HEK293 (cell line): ENCODE data around the gene MERTK.
A peak's percentile ranks its signal among the peaks of the same experiment; 100 is the strongest.

ENCODE experiments used
- CTCF ChIP-seq: fragments of 450-650 bp; formaldehyde crosslinking; IDR thresholded peaks from 2 replicates; pipeline ENCODE4 v1.5.1; 2016; ENCODE audit warnings: missing biosample characterization, missing genetic modification characterization
- GLIS2 ChIP-seq: fragments of 450-650 bp; formaldehyde crosslinking; IDR thresholded peaks from 2 replicates; pipeline ENCODE4 v1.5.1; 2016; ENCODE audit warnings: missing biosample characterization, missing genetic modification characterization
- KLF10 ChIP-seq: fragments of 450-650 bp; IDR thresholded peaks from 2 replicates; pipeline ENCODE4 v1.5.1; 2018; ENCODE audit warnings: missing biosample characterization, mild to moderate bottlenecking, missing genetic modification characterization
- KLF16 ChIP-seq: fragments of 450-650 bp; formaldehyde crosslinking; IDR thresholded peaks from 2 replicates; pipeline ENCODE4 v1.5.1; 2017; ENCODE audit warnings: missing biosample characterization, missing genetic modification characterization
- KLF8 ChIP-seq: fragments of 450-650 bp; formaldehyde crosslinking; IDR thresholded peaks from 2 replicates; pipeline ENCODE4 v1.5.1; 2016; ENCODE audit warnings: missing biosample characterization, missing genetic modification characterization
- PATZ1 ChIP-seq: fragments of 450-650 bp; formaldehyde crosslinking; IDR thresholded peaks from 2 replicates; pipeline ENCODE4 v1.5.1; 2016; ENCODE audit warnings: missing biosample characterization, missing genetic modification characterization
- PRDM1 ChIP-seq: fragments of 450-650 bp; formaldehyde crosslinking; IDR thresholded peaks from 2 replicates; pipeline ENCODE4; 2016; ENCODE audit warnings: missing biosample characterization, missing genetic modification characterization
- SP7 ChIP-seq: fragments of 450-650 bp; formaldehyde crosslinking; IDR thresholded peaks from 2 replicates; pipeline ENCODE4 v1.5.1; 2016; ENCODE audit warnings: missing biosample characterization, missing genetic modification characterization
- ZBTB21 ChIP-seq: fragments of 450-650 bp; formaldehyde crosslinking; IDR thresholded peaks from 2 replicates; pipeline ENCODE4 v1.5.1; 2017; ENCODE audit warnings: missing biosample characterization, missing genetic modification characterization
- ZNF10 ChIP-seq: fragments of 450-650 bp; formaldehyde crosslinking; IDR thresholded peaks from 2 replicates; pipeline ENCODE4 v1.5.1; 2017; ENCODE audit warnings: missing biosample characterization, missing genetic modification characterization
- ZNF202 ChIP-seq: fragments of 450-650 bp; formaldehyde crosslinking; IDR thresholded peaks from 2 replicates; pipeline ENCODE4 v1.5.1; 2016; ENCODE audit warnings: missing biosample characterization, missing genetic modification characterization, borderline replicate concordance
- ZNF311 ChIP-seq: fragments of 450-650 bp; formaldehyde crosslinking; IDR thresholded peaks from 2 replicates; pipeline ENCODE4 v1.5.1; 2017; ENCODE audit warnings: missing biosample characterization, missing genetic modification characterization, borderline replicate concordance
- ZNF518A ChIP-seq: fragments of 450-650 bp; formaldehyde crosslinking; conservative IDR thresholded peaks from 2 replicates; pipeline ENCODE4 v1.5.1; 2016; ENCODE audit warnings: low read depth, missing biosample characterization, missing genetic modification characterization
- ZNF558 ChIP-seq: fragments of 450-650 bp; formaldehyde crosslinking; IDR thresholded peaks from 2 replicates; pipeline ENCODE4 v1.5.1; 2016; ENCODE audit warnings: missing biosample characterization, missing genetic modification characterization
- ZNF629 ChIP-seq: fragments of 450-650 bp; formaldehyde crosslinking; IDR thresholded peaks from 2 replicates; pipeline ENCODE4 v1.5.1; 2017; ENCODE audit warnings: missing biosample characterization, missing genetic modification characterization
- ZNF660 ChIP-seq: fragments of 450-650 bp; IDR thresholded peaks from 2 replicates; pipeline ENCODE4 v1.5.1; 2018; ENCODE audit warnings: missing biosample characterization, mild to moderate bottlenecking, missing genetic modification characterization
- ZNF747 ChIP-seq: fragments of 450-650 bp; formaldehyde crosslinking; IDR thresholded peaks from 2 replicates; pipeline ENCODE4 v1.5.1; 2016; ENCODE audit warnings: missing biosample characterization, missing genetic modification characterization
- ZNF776 ChIP-seq: fragments of 450-650 bp; formaldehyde crosslinking; IDR thresholded peaks from 2 replicates; pipeline ENCODE4 v1.5.0; 2017; ENCODE audit warnings: missing biosample characterization, missing genetic modification characterization, borderline replicate concordance
- ZNF843 ChIP-seq: fragments of 450-650 bp; formaldehyde crosslinking; IDR thresholded peaks from 2 replicates; pipeline ENCODE4 v1.5.1; 2016; ENCODE audit warnings: missing biosample characterization, missing genetic modification characterization
- ZSCAN23 ChIP-seq: fragments of 450-650 bp; formaldehyde crosslinking; IDR thresholded peaks from 2 replicates; pipeline ENCODE4 v1.5.1; 2016; ENCODE audit warnings: missing biosample characterization, missing genetic modification characterization
- TF ChIP-seq, protein P1 (sequence below): fragments of 450-650 bp; formaldehyde crosslinking; IDR thresholded peaks from 2 replicates; pipeline ENCODE4 v1.5.1; 2016; ENCODE audit warnings: missing biosample characterization, missing genetic modification characterization
- TF ChIP-seq, protein P2 (sequence below): fragments of 450-650 bp; formaldehyde crosslinking; IDR thresholded peaks from 2 replicates; pipeline ENCODE4 v1.5.1; 2016; ENCODE audit warnings: missing biosample characterization, missing genetic modification characterization
- TF ChIP-seq, protein P3 (sequence below): fragments of 450-650 bp; formaldehyde crosslinking; IDR thresholded peaks from 2 replicates; pipeline ENCODE4 v1.5.1; 2016; ENCODE audit warnings: missing biosample characterization, missing genetic modification characterization

The MERTK gene

GRCh38 chr2:112021781-112022231, 123.4 kb downstream of the MERTK start (continued):
- TF ChIP-seq ZNF10, result no peak
- peak; percentile 60; the same call in 1 of the 2 replicates for TF ChIP-seq ZNF660
- no peak for TF ChIP-seq ZNF311 (tag by site-specific recombination)
- TF ChIP-seq ZNF747, result no peak
- no peak for TF ChIP-seq KLF10
- no peak for TF ChIP-seq ZSCAN23 (tag by site-specific recombination)
- TF ChIP-seq ZBTB21 (tag by site-specific recombination), result peak; percentile 51; the same call in 1 of the 2 replicates
- 0 out of 2 replicates have a peak, but pooled peaks have one; percentile 40 for TF ChIP-seq ZNF558 (tag by site-specific recombination)
- TF ChIP-seq ZNF776 (tag by site-specific recombination), result no peak
- no peak for TF ChIP-seq PRDM1 (tag by site-specific recombination)
- TF ChIP-seq ZNF202, result no peak
- TF ChIP-seq, protein P1, sequence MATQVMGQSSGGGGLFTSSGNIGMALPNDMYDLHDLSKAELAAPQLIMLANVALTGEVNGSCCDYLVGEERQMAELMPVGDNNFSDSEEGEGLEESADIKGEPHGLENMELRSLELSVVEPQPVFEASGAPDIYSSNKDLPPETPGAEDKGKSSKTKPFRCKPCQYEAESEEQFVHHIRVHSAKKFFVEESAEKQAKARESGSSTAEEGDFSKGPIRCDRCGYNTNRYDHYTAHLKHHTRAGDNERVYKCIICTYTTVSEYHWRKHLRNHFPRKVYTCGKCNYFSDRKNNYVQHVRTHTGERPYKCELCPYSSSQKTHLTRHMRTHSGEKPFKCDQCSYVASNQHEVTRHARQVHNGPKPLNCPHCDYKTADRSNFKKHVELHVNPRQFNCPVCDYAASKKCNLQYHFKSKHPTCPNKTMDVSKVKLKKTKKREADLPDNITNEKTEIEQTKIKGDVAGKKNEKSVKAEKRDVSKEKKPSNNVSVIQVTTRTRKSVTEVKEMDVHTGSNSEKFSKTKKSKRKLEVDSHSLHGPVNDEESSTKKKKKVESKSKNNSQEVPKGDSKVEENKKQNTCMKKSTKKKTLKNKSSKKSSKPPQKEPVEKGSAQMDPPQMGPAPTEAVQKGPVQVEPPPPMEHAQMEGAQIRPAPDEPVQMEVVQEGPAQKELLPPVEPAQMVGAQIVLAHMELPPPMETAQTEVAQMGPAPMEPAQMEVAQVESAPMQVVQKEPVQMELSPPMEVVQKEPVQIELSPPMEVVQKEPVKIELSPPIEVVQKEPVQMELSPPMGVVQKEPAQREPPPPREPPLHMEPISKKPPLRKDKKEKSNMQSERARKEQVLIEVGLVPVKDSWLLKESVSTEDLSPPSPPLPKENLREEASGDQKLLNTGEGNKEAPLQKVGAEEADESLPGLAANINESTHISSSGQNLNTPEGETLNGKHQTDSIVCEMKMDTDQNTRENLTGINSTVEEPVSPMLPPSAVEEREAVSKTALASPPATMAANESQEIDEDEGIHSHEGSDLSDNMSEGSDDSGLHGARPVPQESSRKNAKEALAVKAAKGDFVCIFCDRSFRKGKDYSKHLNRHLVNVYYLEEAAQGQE (tag by site-specific recombination), result no peak
- TF ChIP-seq, protein P2, sequence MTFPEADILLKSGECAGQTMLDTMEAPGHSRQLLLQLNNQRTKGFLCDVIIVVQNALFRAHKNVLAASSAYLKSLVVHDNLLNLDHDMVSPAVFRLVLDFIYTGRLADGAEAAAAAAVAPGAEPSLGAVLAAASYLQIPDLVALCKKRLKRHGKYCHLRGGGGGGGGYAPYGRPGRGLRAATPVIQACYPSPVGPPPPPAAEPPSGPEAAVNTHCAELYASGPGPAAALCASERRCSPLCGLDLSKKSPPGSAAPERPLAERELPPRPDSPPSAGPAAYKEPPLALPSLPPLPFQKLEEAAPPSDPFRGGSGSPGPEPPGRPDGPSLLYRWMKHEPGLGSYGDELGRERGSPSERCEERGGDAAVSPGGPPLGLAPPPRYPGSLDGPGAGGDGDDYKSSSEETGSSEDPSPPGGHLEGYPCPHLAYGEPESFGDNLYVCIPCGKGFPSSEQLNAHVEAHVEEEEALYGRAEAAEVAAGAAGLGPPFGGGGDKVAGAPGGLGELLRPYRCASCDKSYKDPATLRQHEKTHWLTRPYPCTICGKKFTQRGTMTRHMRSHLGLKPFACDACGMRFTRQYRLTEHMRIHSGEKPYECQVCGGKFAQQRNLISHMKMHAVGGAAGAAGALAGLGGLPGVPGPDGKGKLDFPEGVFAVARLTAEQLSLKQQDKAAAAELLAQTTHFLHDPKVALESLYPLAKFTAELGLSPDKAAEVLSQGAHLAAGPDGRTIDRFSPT (tag by site-specific recombination), result peak; percentile 38; the same call in 1 of the 2 replicates
- TF ChIP-seq, protein P3, sequence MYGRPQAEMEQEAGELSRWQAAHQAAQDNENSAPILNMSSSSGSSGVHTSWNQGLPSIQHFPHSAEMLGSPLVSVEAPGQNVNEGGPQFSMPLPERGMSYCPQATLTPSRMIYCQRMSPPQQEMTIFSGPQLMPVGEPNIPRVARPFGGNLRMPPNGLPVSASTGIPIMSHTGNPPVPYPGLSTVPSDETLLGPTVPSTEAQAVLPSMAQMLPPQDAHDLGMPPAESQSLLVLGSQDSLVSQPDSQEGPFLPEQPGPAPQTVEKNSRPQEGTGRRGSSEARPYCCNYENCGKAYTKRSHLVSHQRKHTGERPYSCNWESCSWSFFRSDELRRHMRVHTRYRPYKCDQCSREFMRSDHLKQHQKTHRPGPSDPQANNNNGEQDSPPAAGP (tag by site-specific recombination), result no peak
- TF ChIP-seq GLIS2 (tag by site-specific recombination), result no peak
- 0 out of 2 replicates have a peak, but pooled peaks have one; percentile 35 for TF ChIP-seq ZNF843 (tag by site-specific recombination)
- no peak for TF ChIP-seq CTCF (tag by site-specific recombination)
- peak; percentile 98 for TF ChIP-seq SP7 (tag by site-specific recombination)
- TF ChIP-seq ZNF629 (tag by site-specific recombination), result peak; percentile 83
- no peak for TF ChIP-seq ZNF518A
- no peak for TF ChIP-seq PATZ1 (tag by site-specific recombination)
- TF ChIP-seq KLF8 (tag by site-specific recombination), result 0 out of 2 replicates have a peak, but pooled peaks have one; percentile 41
- no peak for TF ChIP-seq KLF16 (tag by site-specific recombination)
